Loucy (cell line): ENCODE data around the gene FOXK1.
A peak's percentile ranks its signal among the peaks of the same experiment; 100 is the strongest.

Source experiments
- H2AFZ ChIP-seq: fragments of 200-600 bp; sonication (generic); 2 replicates; pipeline ENCODE4 v1.6.0; 2016; ENCODE audit warnings: antibody characterized with exemption, mild to moderate bottlenecking, low read length, moderate library complexity
- H3F3A ChIP-seq: fragments of 200-600 bp; 2 replicates; pipeline ENCODE4 v1.6.0; 2016; ENCODE audit warnings: antibody characterized with exemption, low read depth, mild to moderate bottlenecking
- H3K27me3 ChIP-seq: fragments of 200-600 bp; sonication (generic); 2 replicates; pipeline ENCODE4 v1.6.1; 2014; ENCODE audit warnings: low read length, mild to moderate bottlenecking; ENCODE audit not compliant: insufficient read depth, poor library complexity, severe bottlenecking
- H3K36me3 ChIP-seq: fragments of 200-600 bp; sonication (generic); 2 replicates; pipeline ENCODE4 v1.6.1; 2016; ENCODE audit warnings: low read length; ENCODE audit not compliant: insufficient read depth
- H3K4me1 ChIP-seq: fragments of 200-600 bp; sonication (generic); 2 replicates; pipeline ENCODE4 v1.5.1; 2014; ENCODE audit warnings: low read length, mild to moderate bottlenecking; ENCODE audit not compliant: insufficient read depth, poor library complexity, severe bottlenecking
- H3K4me2 ChIP-seq: fragments of 200-600 bp; sonication (generic); 2 replicates; pipeline ENCODE4 v1.6.0; 2014; ENCODE audit warnings: antibody characterized with exemption, low read length, low read depth, mild to moderate bottlenecking; ENCODE audit not compliant: poor library complexity, severe bottlenecking
- H3K4me3 ChIP-seq: fragments of 200-600 bp; sonication (generic); 2 replicates; pipeline ENCODE4 v1.5.1; 2014; ENCODE audit warnings: low read length, mild to moderate bottlenecking, mixed read lengths; ENCODE audit not compliant: poor library complexity, severe bottlenecking
- H3K79me2 ChIP-seq: fragments of 200-600 bp; sonication (generic); 2 replicates; pipeline ENCODE4 v1.6.1; 2014; ENCODE audit warnings: low read length; ENCODE audit not compliant: insufficient read depth
- H3K9ac ChIP-seq: fragments of 200-600 bp; sonication (generic); 2 replicates; pipeline ENCODE4 v1.6.0; 2014; ENCODE audit warnings: mild to moderate bottlenecking, low read depth, low read length, moderate library complexity; ENCODE audit not compliant: poor library complexity, severe bottlenecking
- H3K9me2 ChIP-seq: fragments of 200-600 bp; sonication (generic); replicated peaks from 2 replicates; pipeline ENCODE4 v1.6.1; 2016; ENCODE audit warnings: low read depth, low read length, mixed read lengths
- H3K9me3 ChIP-seq: fragments of 200-600 bp; sonication (generic); 2 replicates; pipeline ENCODE4 v1.6.1; 2014; ENCODE audit warnings: mild to moderate bottlenecking, antibody characterized with exemption, low read length, low read depth; ENCODE audit not compliant: insufficient read depth
- H4K20me1 ChIP-seq: fragments of 200-600 bp; sonication (generic); 2 replicates; pipeline ENCODE4 v1.6.0; 2014; ENCODE audit warnings: antibody characterized with exemption, low read length, mild to moderate bottlenecking; ENCODE audit not compliant: insufficient read depth, poor library complexity, severe bottlenecking
- EZH2phosphoT487 ChIP-seq: fragments of 200-600 bp; IDR thresholded peaks from 2 replicates; pipeline ENCODE4 v1.6.1; 2018; ENCODE audit warnings: antibody characterized with exemption, mild to moderate bottlenecking, moderate library complexity, borderline replicate concordance
- TF ChIP-seq, protein P1 (sequence below): fragments of 200-600 bp; sonication (generic); conservative IDR thresholded peaks from 2 replicates; pipeline ENCODE4 v1.5.1; 2014; ENCODE audit warnings: mild to moderate bottlenecking, antibody characterized with exemption, low read length

Gene FOXK1

DNA sequence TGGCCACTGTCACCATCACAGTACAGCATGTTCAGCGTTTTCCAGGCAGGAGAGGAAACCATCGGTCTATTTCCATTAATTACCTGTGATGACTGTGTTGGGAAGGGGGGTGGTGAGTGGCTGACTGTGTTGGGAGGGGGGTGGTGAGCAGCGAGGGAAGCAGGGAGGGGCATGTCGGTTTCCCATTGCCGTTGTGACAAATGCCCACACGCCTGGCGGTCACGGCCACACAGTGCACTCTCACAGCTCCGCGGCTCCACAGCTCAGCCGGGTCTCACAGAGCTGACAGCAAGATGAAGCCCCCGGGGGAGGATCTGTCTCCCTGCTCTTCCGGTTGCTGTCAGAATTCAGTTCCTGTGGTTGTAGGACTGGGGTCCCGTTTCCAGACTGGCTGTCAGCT is 132.3 kb downstream of the FOXK1 start:
- H3K4me2 ChIP-seq: peak overlapping the region; percentile 1

DNA sequence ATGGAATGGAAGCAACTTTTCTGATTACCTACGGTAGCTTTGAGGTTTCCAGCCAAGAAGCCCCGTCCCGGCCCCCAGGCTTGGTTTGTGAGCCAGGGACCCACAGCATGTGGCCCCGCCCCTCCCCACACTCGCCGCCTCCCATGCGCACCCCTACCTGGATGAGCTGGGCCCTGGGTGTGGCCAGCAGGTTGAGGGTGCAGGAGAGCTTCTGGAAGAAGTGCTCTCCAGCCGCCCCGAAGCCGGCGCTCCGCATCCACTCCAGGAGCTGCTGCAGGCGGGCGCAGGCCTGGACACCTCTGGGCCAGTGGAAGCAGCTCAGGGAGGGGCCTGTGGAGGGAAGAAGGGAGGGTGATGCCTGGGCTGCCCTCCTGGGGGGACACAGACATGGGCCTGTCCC is 133.0 kb downstream of the FOXK1 start:
- no peaks in the 10 kb centered on the region for H3K36me3 ChIP-seq
- H3F3A ChIP-seq: no peaks in the 10 kb centered on the region
- TF ChIP-seq EZH2phosphoT487: no peak
- TF ChIP-seq, protein P1, sequence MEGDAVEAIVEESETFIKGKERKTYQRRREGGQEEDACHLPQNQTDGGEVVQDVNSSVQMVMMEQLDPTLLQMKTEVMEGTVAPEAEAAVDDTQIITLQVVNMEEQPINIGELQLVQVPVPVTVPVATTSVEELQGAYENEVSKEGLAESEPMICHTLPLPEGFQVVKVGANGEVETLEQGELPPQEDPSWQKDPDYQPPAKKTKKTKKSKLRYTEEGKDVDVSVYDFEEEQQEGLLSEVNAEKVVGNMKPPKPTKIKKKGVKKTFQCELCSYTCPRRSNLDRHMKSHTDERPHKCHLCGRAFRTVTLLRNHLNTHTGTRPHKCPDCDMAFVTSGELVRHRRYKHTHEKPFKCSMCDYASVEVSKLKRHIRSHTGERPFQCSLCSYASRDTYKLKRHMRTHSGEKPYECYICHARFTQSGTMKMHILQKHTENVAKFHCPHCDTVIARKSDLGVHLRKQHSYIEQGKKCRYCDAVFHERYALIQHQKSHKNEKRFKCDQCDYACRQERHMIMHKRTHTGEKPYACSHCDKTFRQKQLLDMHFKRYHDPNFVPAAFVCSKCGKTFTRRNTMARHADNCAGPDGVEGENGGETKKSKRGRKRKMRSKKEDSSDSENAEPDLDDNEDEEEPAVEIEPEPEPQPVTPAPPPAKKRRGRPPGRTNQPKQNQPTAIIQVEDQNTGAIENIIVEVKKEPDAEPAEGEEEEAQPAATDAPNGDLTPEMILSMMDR: no peak

More for the DNA sequence above, 132.3 kb downstream of the FOXK1 start:
- Histone ChIP-seq H3K4me3 (no peak overlapping the region), H2AFZ (no peak overlapping the region), H3K9me3 (no peaks in the 10 kb centered on the region), H4K20me1 (no peaks in the 10 kb centered on the region), H3K4me1 (no peaks in the 10 kb centered on the region), H3K79me2 (no peaks in the 10 kb centered on the region), H3K9ac (no peak overlapping the region), H3F3A (no peaks in the 10 kb centered on the region), H3K27me3 (no peaks in the 10 kb centered on the region), H3K36me3 (no peaks in the 10 kb centered on the region), H3K9me2 (no peaks in the 10 kb centered on the region)
- TF ChIP-seq, protein P1: no peak
- no peak for TF ChIP-seq EZH2phosphoT487

DNA sequence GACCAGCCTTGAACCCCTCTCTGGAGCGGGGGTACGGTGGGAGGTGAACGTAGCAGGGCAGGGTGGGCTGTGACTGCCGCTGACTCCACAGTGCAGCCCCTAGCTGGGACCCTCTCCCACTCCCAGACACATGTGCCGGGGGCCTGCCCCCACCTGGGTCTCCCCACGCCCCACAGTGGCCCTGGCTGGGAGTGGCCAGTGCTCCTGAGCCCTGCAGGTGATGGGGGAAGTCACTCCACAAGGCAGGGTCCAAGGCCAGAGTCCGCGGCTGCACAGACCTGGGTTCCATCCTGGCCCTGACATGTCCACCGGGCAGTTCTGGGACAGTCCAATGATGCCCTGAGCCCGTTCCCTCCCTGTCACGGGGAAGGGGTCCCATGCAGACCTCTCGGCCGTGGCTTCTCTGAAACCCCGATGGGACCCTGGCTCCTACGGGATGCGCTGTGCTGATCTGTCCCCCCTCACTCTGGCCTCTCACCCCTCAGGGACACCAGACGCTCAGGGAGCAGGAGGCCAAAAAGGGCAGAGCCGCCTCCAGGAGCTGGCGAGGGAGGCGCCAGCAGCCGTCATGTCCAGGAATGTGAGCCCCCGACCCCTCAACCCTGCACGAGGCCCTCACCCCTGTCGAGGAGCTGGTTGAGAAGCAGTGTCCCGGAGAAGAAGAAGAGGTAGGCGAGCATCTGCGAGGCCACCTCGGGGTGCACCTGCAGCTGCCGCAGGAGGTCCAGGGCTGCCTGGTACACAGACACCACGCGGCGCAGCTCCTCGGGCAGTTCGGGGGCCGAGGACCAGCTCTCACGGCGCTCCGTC is 133.7 kb downstream of the FOXK1 start:
- Histone ChIP-seq H3K9ac (no peak overlapping the region), H3K27me3 (no peaks in the 10 kb centered on the region), H3K36me3 (no peaks in the 10 kb centered on the region), H3F3A (no peaks in the 10 kb centered on the region), H3K4me3 (no peak overlapping the region), H3K4me2 (no peak overlapping the region), H3K79me2 (no peaks in the 10 kb centered on the region), H3K9me3 (no peaks in the 10 kb centered on the region), H3K9me2 (no peaks in the 10 kb centered on the region), H3K4me1 (no peaks in the 10 kb centered on the region), H4K20me1 (no peaks in the 10 kb centered on the region), H2AFZ (no peak overlapping the region)
- TF ChIP-seq EZH2phosphoT487: no peak
- TF ChIP-seq, protein P1: peak; percentile 38

More for the DNA sequence above, 133.0 kb downstream of the FOXK1 start:
- Histone ChIP-seq H3K9me2 (no peaks in the 10 kb centered on the region), H3K9ac (no peak overlapping the region), H3K4me3 (no peak overlapping the region), H2AFZ (no peak overlapping the region), H3K79me2 (no peaks in the 10 kb centered on the region), H3K4me1 (no peaks in the 10 kb centered on the region), H3K9me3 (no peaks in the 10 kb centered on the region), H3K4me2 (no peak overlapping the region), H3K27me3 (no peaks in the 10 kb centered on the region), H4K20me1 (no peaks in the 10 kb centered on the region)
